ENCODE results near the gene LYSMD4. TPM values are rescaled to one million over a fixed set of nuclear protein-coding genes. Genes with fewer than 3 reads are reported as not detected.

The LYSMD4 gene
- polyA plus RNA-seq, 1 donor (not counting 4 experiments of a cell fraction or from before 2014, with no cell fraction given) = 7.3 TPM

DNA sequence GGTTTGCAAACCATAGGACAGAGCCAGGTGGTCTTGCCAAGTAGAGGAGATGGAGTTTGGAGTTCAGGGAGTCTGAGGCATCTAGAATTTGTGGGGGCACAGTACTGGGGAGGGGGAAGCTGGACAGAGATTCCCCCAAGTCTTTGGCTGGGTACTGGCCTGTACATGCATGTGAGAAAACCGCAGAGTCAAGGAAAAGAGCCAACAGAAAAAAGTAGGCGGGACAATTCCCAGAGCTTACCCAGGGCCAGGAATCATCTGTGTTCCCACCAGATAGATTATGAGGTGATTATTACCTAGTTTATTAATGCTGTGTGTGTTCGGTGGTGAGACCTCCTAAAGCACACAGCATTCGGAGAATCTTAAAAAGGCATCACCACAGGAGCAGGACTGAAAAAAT, 11.3 kb downstream of the LYSMD4 start:
- Histone ChIP-seq H3K9me1 (ENCODE audit: control insufficient read depth, extremely low read depth, insufficient read depth, low read length) (no peaks in the 10 kb centered on the region), H3K4me3 (ENCODE audit: control insufficient read depth in 2 of 3, extremely low read depth in 1 of 3, insufficient read depth in 2 of 3, low read depth in 1 of 3, low read length in 3 of 3) (no peak overlapping the region), H3K4me2 (ENCODE audit: control insufficient read depth, extremely low read depth, insufficient read depth, low read depth, low read length) (peak overlapping the region; percentile 13), H3K9ac (ENCODE audit: control insufficient read depth, extremely low read depth, insufficient read depth, low read length) (no peak overlapping the region), H3K36me3 (ENCODE audit: control insufficient read depth in 2 of 2, extremely low read depth in 1 of 2, insufficient read depth in 2 of 2, low read length in 2 of 2) (peaks cover 0 to 1% of the 10 kb centered on the region in 2 experiments), H3K27ac (ENCODE audit: control insufficient read depth, insufficient read depth, low read length) (no peak overlapping the region), H3K9me3 (ENCODE audit: control insufficient read depth, low read depth, low read length) (no peaks in the 10 kb centered on the region), H4K20me1 (ENCODE audit: control insufficient read depth, extremely low read depth, insufficient read depth, low read length) (no peaks in the 10 kb centered on the region), H3K4me1 (ENCODE audit: control insufficient read depth, extremely low read depth, insufficient read depth, low read length) (peaks cover 2% of the 10 kb centered on the region), H3K79me2 (ENCODE audit: control insufficient read depth, insufficient read depth, low read length) (no peaks in the 10 kb centered on the region), H3K27me3 (ENCODE audit: control insufficient read depth, extremely low read depth, insufficient read depth, low read length) (no peaks in the 10 kb centered on the region), H2AFZ (ENCODE audit: control insufficient read depth, low read length) (no peak overlapping the region)
- dilution Hi-C loops (cut with MboI; ENCODE audit: extremely low pct_ligation_motif_present, low sequenced_read_pairs) = no loop called here
- FAIRE-seq (no peak), DNase-seq (ENCODE audit: low read depth, low spot score) (no peak)
- TF ChIP-seq, protein P1, sequence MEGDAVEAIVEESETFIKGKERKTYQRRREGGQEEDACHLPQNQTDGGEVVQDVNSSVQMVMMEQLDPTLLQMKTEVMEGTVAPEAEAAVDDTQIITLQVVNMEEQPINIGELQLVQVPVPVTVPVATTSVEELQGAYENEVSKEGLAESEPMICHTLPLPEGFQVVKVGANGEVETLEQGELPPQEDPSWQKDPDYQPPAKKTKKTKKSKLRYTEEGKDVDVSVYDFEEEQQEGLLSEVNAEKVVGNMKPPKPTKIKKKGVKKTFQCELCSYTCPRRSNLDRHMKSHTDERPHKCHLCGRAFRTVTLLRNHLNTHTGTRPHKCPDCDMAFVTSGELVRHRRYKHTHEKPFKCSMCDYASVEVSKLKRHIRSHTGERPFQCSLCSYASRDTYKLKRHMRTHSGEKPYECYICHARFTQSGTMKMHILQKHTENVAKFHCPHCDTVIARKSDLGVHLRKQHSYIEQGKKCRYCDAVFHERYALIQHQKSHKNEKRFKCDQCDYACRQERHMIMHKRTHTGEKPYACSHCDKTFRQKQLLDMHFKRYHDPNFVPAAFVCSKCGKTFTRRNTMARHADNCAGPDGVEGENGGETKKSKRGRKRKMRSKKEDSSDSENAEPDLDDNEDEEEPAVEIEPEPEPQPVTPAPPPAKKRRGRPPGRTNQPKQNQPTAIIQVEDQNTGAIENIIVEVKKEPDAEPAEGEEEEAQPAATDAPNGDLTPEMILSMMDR (optimal IDR thresholded peaks at IDR 0.05 in 1 of 3, IDR thresholded peaks at IDR 0.05 in 1 of 3, conservative IDR thresholded peaks at IDR 0.05 in 1 of 3; ENCODE audit: extremely low read depth in 1 of 3, insufficient read depth in 2 of 3, low read length in 3 of 3) = no peak
- no peak for TF ChIP-seq EZH2 (IDR thresholded peaks at IDR 0.05; ENCODE audit: low read length)

DNA sequence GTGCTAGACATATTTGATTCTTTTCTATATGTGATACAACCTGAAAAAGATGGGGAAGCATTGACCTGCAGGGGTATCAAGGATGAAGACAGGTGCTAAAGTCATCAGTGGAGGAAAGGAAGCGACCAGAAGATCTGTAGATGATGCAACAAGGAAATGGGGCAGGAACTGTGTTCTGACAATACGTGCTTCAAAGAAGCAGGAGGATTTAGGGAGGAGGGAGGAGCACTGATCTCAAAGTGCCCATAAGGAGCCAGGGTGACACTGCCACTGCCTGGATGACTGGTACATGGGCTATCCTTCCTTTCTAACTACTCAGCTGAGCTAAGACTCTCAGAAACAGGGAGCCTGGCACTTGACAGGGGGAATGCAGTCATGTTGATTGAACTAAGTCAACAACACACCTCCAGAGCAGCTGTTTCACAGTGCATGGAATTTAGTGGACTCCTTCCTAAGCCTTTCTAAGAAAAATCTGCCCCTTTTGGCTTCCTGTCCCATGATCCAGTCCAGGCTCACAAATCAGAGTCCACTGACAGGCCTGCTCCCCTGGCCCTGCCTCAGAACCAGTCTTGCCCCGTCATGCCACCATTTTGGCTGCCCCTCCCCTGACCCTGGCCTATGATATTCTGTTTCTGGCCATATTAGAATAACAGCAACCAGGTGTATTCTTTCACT, 12.0 kb downstream of the LYSMD4 start:
- Histone ChIP-seq H2AFZ (ENCODE audit: control insufficient read depth, low read length) (no peak overlapping the region), H3K79me2 (ENCODE audit: control insufficient read depth, insufficient read depth, low read length) (no peaks in the 10 kb centered on the region), H3K4me2 (ENCODE audit: control insufficient read depth, extremely low read depth, insufficient read depth, low read depth, low read length) (no peak overlapping the region), H3K9me3 (ENCODE audit: control insufficient read depth, low read depth, low read length) (no peaks in the 10 kb centered on the region), H3K36me3 (ENCODE audit: control insufficient read depth in 2 of 2, extremely low read depth in 1 of 2, insufficient read depth in 2 of 2, low read length in 2 of 2) (peaks cover 0 to 2% of the 10 kb centered on the region in 2 experiments), H3K27ac (ENCODE audit: control insufficient read depth, insufficient read depth, low read length) (no peak overlapping the region), H3K9me1 (ENCODE audit: control insufficient read depth, extremely low read depth, insufficient read depth, low read length) (no peaks in the 10 kb centered on the region), H4K20me1 (ENCODE audit: control insufficient read depth, extremely low read depth, insufficient read depth, low read length) (no peaks in the 10 kb centered on the region), H3K4me3 (ENCODE audit: control insufficient read depth in 2 of 3, extremely low read depth in 1 of 3, insufficient read depth in 2 of 3, low read depth in 1 of 3, low read length in 3 of 3) (no peak overlapping the region), H3K27me3 (ENCODE audit: control insufficient read depth, extremely low read depth, insufficient read depth, low read length) (no peaks in the 10 kb centered on the region), H3K4me1 (ENCODE audit: control insufficient read depth, extremely low read depth, insufficient read depth, low read length) (peaks cover 2% of the 10 kb centered on the region), H3K9ac (ENCODE audit: control insufficient read depth, extremely low read depth, insufficient read depth, low read length) (no peak overlapping the region)
- dilution Hi-C loops (cut with MboI; ENCODE audit: extremely low pct_ligation_motif_present, low sequenced_read_pairs) = no loop called here
- TF ChIP-seq, protein P1 (optimal IDR thresholded peaks at IDR 0.05 in 1 of 3, IDR thresholded peaks at IDR 0.05 in 1 of 3, conservative IDR thresholded peaks at IDR 0.05 in 1 of 3; ENCODE audit: extremely low read depth in 1 of 3, insufficient read depth in 2 of 3, low read length in 3 of 3) = no peak
- no peak for TF ChIP-seq EZH2 (IDR thresholded peaks at IDR 0.05; ENCODE audit: low read length)
- no peak for DNase-seq (ENCODE audit: low read depth, low spot score)
- no peak for FAIRE-seq

Data from keratinocyte (primary cell).